ENCODE measurements around the gene TGFBR2. TPM values are rescaled to one million over a fixed set of nuclear protein-coding genes. Genes with fewer than 3 reads are reported as not detected.

The TGFBR2 gene
- total RNA-seq, 2 donors from 2014 or later: 6.0 to 9.6 TPM

GRCh38 chr3:30612437-30613132 is 6.2 kb downstream of the TGFBR2 start:
- Mint-ChIP-seq H3K27ac (no peak overlapping the region), H3K36me3 (ENCODE audit: low read depth) (peaks cover under 1% of the 10 kb centered on the region), H3K9me3 (no peaks in the 10 kb centered on the region), H3K27me3 (ENCODE audit: insufficient read depth) (no peaks in the 10 kb centered on the region), H3K4me1 (peaks cover 56% of the 10 kb centered on the region), H3K4me3 (no peak overlapping the region)
- H3K9ac ChIP-seq (ENCODE audit: extremely low read depth, low read length, poor library complexity, severe bottlenecking): no peak overlapping the region
- H3K9me3 ChIP-seq (ENCODE audit: control insufficient read depth, low read length): no peaks in the 10 kb centered on the region
- TF ChIP-seq, protein P1, sequence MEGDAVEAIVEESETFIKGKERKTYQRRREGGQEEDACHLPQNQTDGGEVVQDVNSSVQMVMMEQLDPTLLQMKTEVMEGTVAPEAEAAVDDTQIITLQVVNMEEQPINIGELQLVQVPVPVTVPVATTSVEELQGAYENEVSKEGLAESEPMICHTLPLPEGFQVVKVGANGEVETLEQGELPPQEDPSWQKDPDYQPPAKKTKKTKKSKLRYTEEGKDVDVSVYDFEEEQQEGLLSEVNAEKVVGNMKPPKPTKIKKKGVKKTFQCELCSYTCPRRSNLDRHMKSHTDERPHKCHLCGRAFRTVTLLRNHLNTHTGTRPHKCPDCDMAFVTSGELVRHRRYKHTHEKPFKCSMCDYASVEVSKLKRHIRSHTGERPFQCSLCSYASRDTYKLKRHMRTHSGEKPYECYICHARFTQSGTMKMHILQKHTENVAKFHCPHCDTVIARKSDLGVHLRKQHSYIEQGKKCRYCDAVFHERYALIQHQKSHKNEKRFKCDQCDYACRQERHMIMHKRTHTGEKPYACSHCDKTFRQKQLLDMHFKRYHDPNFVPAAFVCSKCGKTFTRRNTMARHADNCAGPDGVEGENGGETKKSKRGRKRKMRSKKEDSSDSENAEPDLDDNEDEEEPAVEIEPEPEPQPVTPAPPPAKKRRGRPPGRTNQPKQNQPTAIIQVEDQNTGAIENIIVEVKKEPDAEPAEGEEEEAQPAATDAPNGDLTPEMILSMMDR (conservative IDR thresholded peaks at IDR 0.05): no peak
- no peaks in the 10 kb centered on the region for H3K27me3 ChIP-seq (ENCODE audit: control insufficient read depth, insufficient read depth, low read length, poor library complexity, severe bottlenecking)
- H3K36me3 ChIP-seq (ENCODE audit: control insufficient read depth, insufficient read depth, low read length): no peaks in the 10 kb centered on the region
- 50 to 67% methylated on average over 2 to 3 of the region's 3 CpGs for WGBS, 2 experiments (ENCODE audit: insufficient coverage in 1 of 2, insufficient read length in 1 of 2)
- no peak for DNase-seq
- H3K27ac ChIP-seq (ENCODE audit: low read depth, low read length): no peak overlapping the region
- no peaks in the 10 kb centered on the region for H3K4me1 ChIP-seq (ENCODE audit: control insufficient read depth, insufficient read depth, low read length)
- no peak overlapping the region for H3K4me3 ChIP-seq (ENCODE audit: low read length)

DNA sequence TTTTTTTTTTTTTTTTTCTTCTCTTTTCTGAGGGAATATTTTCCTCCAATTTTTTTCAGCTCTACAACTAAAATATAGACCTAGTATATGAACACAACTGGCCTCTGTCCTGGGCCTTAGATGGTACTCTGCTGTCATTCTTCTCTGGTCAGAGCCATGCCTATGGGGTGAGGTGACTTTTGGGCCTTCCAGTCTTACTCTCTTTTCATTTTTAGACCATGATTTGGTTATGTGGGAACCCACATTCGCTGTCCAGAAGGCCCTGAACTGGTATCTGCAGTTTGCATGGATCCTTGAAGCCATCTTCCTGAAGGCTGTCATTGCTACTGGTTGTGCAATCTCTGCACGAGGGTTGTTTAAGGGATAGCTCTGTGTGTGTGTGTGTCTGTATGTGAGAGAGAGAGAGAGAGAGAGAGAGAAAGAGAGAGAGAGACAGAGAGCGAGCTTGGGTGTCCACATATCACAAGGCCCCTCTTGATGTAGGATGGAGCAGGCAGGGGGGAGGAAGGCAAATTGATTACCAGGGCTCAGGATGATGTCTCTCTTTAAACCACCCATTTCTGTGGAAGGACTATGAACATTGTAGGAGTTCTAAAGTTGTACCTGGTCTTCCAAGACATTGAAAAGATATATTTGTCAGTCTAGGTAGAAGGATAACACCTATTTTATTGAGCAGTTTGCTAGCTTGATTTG is 6.9 kb downstream of the TGFBR2 start:
- no peak overlapping the region for H3K27ac ChIP-seq (ENCODE audit: low read depth, low read length)
- no peaks in the 10 kb centered on the region for H3K9me3 ChIP-seq (ENCODE audit: control insufficient read depth, low read length)
- TF ChIP-seq, protein P1 (conservative IDR thresholded peaks at IDR 0.05): no peak
- H3K4me1 Mint-ChIP-seq: peaks cover 54% of the 10 kb centered on the region
- no peaks in the 10 kb centered on the region for H3K9me3 Mint-ChIP-seq
- no peak overlapping the region for H3K4me3 Mint-ChIP-seq
- DNase-seq: no peak
- H3K9ac ChIP-seq (ENCODE audit: extremely low read depth, low read length, poor library complexity, severe bottlenecking): no peak overlapping the region
- no peaks in the 10 kb centered on the region for H3K27me3 Mint-ChIP-seq (ENCODE audit: insufficient read depth)
- no peaks in the 10 kb centered on the region for H3K36me3 ChIP-seq (ENCODE audit: control insufficient read depth, insufficient read depth, low read length)
- H3K27ac Mint-ChIP-seq: no peak overlapping the region
- H3K4me3 ChIP-seq (ENCODE audit: low read length): no peak overlapping the region
- no peaks in the 10 kb centered on the region for H3K27me3 ChIP-seq (ENCODE audit: control insufficient read depth, insufficient read depth, low read length, poor library complexity, severe bottlenecking)
- 76 to 100% methylated on average over 1 to 3 of the region's 3 CpGs for WGBS, 2 experiments (ENCODE audit: insufficient coverage in 1 of 2, insufficient read length in 1 of 2)
- H3K36me3 Mint-ChIP-seq (ENCODE audit: low read depth): peaks cover 4% of the 10 kb centered on the region
- no peaks in the 10 kb centered on the region for H3K4me1 ChIP-seq (ENCODE audit: control insufficient read depth, insufficient read depth, low read length)

DNA sequence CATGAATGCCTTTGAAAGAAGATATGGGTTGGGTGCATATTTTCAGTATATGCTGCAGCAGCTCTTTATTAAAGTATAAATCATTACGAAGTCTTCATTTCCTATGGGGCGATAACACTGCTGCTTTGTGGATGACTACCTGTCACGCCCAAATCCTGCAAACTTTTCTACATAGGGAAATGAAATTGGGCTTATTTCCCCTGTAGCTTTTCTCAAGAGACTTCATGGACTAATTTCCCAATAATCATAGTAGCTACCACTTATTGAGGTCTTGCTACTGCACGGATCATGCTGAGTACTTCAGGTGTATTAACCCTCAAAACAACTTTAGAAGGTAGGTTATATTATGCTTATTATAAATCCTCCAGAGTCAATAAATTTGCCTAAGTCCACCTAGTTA is 8.0 kb downstream of the TGFBR2 start:
- no peak overlapping the region for H3K27ac ChIP-seq (ENCODE audit: low read depth, low read length)
- Mint-ChIP-seq H3K36me3 (ENCODE audit: low read depth) (peaks cover 7% of the 10 kb centered on the region), H3K9me3 (no peaks in the 10 kb centered on the region), H3K4me3 (no peak overlapping the region), H3K27ac (no peak overlapping the region), H3K27me3 (ENCODE audit: insufficient read depth) (no peaks in the 10 kb centered on the region), H3K4me1 (peaks cover 46% of the 10 kb centered on the region)
- H3K9me3 ChIP-seq (ENCODE audit: control insufficient read depth, low read length): no peaks in the 10 kb centered on the region
- H3K9ac ChIP-seq (ENCODE audit: extremely low read depth, low read length, poor library complexity, severe bottlenecking): no peak overlapping the region
- WGBS, 2 experiments (ENCODE audit: insufficient coverage in 1 of 2, insufficient read length in 1 of 2): 97 to 100% methylated on average over 3 to 4 of the region's 4 CpGs
- TF ChIP-seq, protein P1 (conservative IDR thresholded peaks at IDR 0.05): no peak
- H3K4me1 ChIP-seq (ENCODE audit: control insufficient read depth, insufficient read depth, low read length): no peaks in the 10 kb centered on the region
- no peak for DNase-seq
- H3K27me3 ChIP-seq (ENCODE audit: control insufficient read depth, insufficient read depth, low read length, poor library complexity, severe bottlenecking): no peaks in the 10 kb centered on the region
- peaks cover 3% of the 10 kb centered on the region for H3K36me3 ChIP-seq (ENCODE audit: control insufficient read depth, insufficient read depth, low read length)
- H3K4me3 ChIP-seq (ENCODE audit: low read length): no peak overlapping the region

Measured in endodermal cell (in vitro differentiated cells).